Stomach (tissue), 9 donors: ENCODE results near the gene UST. TPM values are rescaled to one million over a fixed set of nuclear protein-coding genes. Genes with fewer than 3 reads are reported as not detected.

Experiments
- DNase-seq, 2 donors: peaks; one replicate each; pipeline versions ENCODE4 v3.0.0 to v3.0.0-alpha.2; 2013 to 2019
- H3K27ac ChIP-seq, 5 donors: fragments of 200-600 bp in 4 of 5; sonication (generic) in 4 of 5; one replicate each; pipeline ENCODE4 v1.5.1; 2013 to 2019; ENCODE audit warnings: mild to moderate bottlenecking in 1 of 5, moderate library complexity in 1 of 5
- H3K27me3 ChIP-seq, 3 donors: fragments of 200-600 bp; sonication (generic); one replicate each; pipeline ENCODE4 v1.5.1; 2017 to 2019; ENCODE audit warnings: mixed run types in 1 of 3
- H3K36me3 ChIP-seq, 4 donors: fragments of 200-600 bp; sonication (generic); 1 replicate in 3 of 4; 2 replicates in 1 of 4; pipeline ENCODE4 v1.5.1; 2016 to 2019
- H3K4me1 ChIP-seq, 4 donors: fragments of 200-600 bp; sonication (generic); one replicate each; pipeline ENCODE4 v1.5.1; 2016 to 2019
- H3K4me3 ChIP-seq, 4 donors: fragments of 200-600 bp; sonication (generic) in 3 of 4; one replicate each; pipeline ENCODE4 v1.5.1; 2016 to 2019; ENCODE audit warnings: mild to moderate bottlenecking in 1 of 4
- H3K9me3 ChIP-seq, 4 donors: fragments of 200-600 bp; sonication (generic); one replicate each; pipeline ENCODE4 v1.5.1; 2016 to 2019
- CTCF ChIP-seq, 7 experiments: fragments of 450-650 bp in 4 of 7; fragments of 200-600 bp in 3 of 7; sonication (generic) in 3 of 7; IDR thresholded peaks; one replicate each; pipeline ENCODE4 v1.5.1; 2016 to 2019; ENCODE audit warnings: antibody characterized with exemption in 7 of 7, control low read depth in 2 of 7, mild to moderate bottlenecking in 1 of 7
- EP300 ChIP-seq: sonication (generic); formaldehyde crosslinking; IDR thresholded peaks from one replicate; pipeline ENCODE4 v1.6.1; 2017; ENCODE audit warnings: antibody characterized with exemption
- POLR2A ChIP-seq, 4 donors: fragments of 450-650 bp; IDR thresholded peaks; one replicate each; pipeline ENCODE4 v1.6.1; 2016; ENCODE audit warnings: antibody characterized with exemption in 4 of 4, control low read depth in 2 of 4, mild to moderate bottlenecking in 1 of 4, moderate library complexity in 1 of 4
- POLR2AphosphoS5 ChIP-seq, 3 donors: sonication (generic); formaldehyde crosslinking; IDR thresholded peaks; one replicate each; pipeline ENCODE4 v1.6.1; 2016; ENCODE audit warnings: antibody characterized with exemption in 3 of 3
- WGBS, 5 donors: extraction: QIAGEN DNeasy Blood & Tissue Kit in 3 of 5; methylation state at CpG; one replicate each; pipeline versions ENCODE4 v1.1.5 to v1.1.7; 2013 to 2018; 5-methylcytosine and 5-hydroxymethylcytosine counted together
- intact Hi-C: fragments of 100-400 bp; cut with DNase I; formaldehyde crosslinking; loops from one replicate; pipeline ENCODE4 v1.15.1; 2023; ENCODE audit warnings: low total_unique reads
- polyA plus RNA-seq, 3 donors: library from polyadenylated mRNA; stranded (reverse); fragments of 200-250 nt; gene quantifications; one replicate each; pipeline ENCODE4 v1.2.3, GENCODE V29; 2013
- total RNA-seq, 5 donors: library from RNA; depleted of rRNA; stranded (reverse); fragments of >200 nt; gene quantifications; one replicate each; pipeline versions ENCODE4 v1.1.0 to v1.2.3, GENCODE V29; 2014 to 2016
- donor health status: healthy with polysubstance abuse.
- donor health status: Bipolar disorder and iron deficiency.
- donor health status: healthy.

The UST gene
- total and polyA plus RNA-seq, 8 donors, result 2.2 to 45.8 (median 8.9) TPM

DNA sequence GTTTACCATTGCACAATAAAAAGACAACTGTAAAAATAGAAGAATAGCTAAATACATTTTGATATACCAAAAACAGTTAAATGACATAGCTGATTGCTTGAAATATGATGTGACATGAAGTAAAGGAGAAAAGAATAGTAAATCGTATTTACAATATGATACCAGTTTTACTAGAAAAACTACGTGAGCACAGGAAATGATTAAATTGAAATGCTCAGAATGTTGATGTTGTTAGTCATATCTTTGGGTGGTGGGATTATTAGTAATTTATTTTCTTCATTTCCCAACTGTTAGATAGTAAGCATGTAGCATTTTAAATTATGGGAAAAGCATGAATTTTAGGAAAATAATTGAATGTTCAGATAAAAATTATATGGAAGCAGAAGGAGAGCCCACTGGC is 302.4 kb downstream of the UST start:
- no peaks in the 10 kb centered on the region for H3K9me3 ChIP-seq
- 74 to 79% (median 77%) methylated on average over 2 of the region's 2 CpGs for WGBS, 5 donors
- no peak for DNase-seq
- intact Hi-C loops, result no loop called here
- H3K4me1 ChIP-seq, result no peaks in the 10 kb centered on the region
- H3K4me3 ChIP-seq, result no peak overlapping the region
- H3K36me3 ChIP-seq, result no peaks in the 10 kb centered on the region
- TF ChIP-seq POLR2AphosphoS5 (IDR thresholded peaks at IDR 0.05) (no peak), CTCF (IDR thresholded peaks at IDR 0.05) (no peak), EP300 (no peak), POLR2A (IDR thresholded peaks at IDR 0.05) (no peak)
- H3K27ac ChIP-seq, result no peak overlapping the region
- H3K27me3 ChIP-seq, result no peaks in the 10 kb centered on the region

- 78 to 86% (median 80%) methylated on average over 1 of the region's 1 CpG for WGBS, 5 donors
- no peak overlapping the region for H3K4me3 ChIP-seq
- H3K27me3 ChIP-seq, result no peaks in the 10 kb centered on the region
- H3K4me1 ChIP-seq, result no peaks in the 10 kb centered on the region
- DNase-seq, result no peak
- intact Hi-C loops, result no loop called here
- H3K27ac ChIP-seq, result no peak overlapping the region
- TF ChIP-seq POLR2AphosphoS5 (IDR thresholded peaks at IDR 0.05) (no peak), CTCF (IDR thresholded peaks at IDR 0.05) (no peak), EP300 (no peak), POLR2A (IDR thresholded peaks at IDR 0.05) (no peak)
- H3K36me3 ChIP-seq, result no peaks in the 10 kb centered on the region
- no peaks in the 10 kb centered on the region for H3K9me3 ChIP-seq
Observed at GRCh38 chr6:149050160-149050559, 303.3 kb downstream of the UST start.

GRCh38 chr6:149052350-149053106 is 305.7 kb downstream of the UST start:
- no peak overlapping the region for H3K4me3 ChIP-seq
- intact Hi-C loops, result no loop called here
- H3K4me1 ChIP-seq, result no peaks in the 10 kb centered on the region
- WGBS, 5 donors, result 81 to 88% (median 87%) methylated on average over 6 of the region's 6 CpGs
- no peaks in the 10 kb centered on the region for H3K27me3 ChIP-seq
- TF ChIP-seq POLR2A (IDR thresholded peaks at IDR 0.05) (no peak), CTCF (IDR thresholded peaks at IDR 0.05) (no peak), POLR2AphosphoS5 (IDR thresholded peaks at IDR 0.05) (no peak), EP300 (no peak)
- H3K9me3 ChIP-seq, result no peaks in the 10 kb centered on the region
- H3K36me3 ChIP-seq, result no peaks in the 10 kb centered on the region
- DNase-seq, result no peak
- H3K27ac ChIP-seq, result no peak overlapping the region

DNA sequence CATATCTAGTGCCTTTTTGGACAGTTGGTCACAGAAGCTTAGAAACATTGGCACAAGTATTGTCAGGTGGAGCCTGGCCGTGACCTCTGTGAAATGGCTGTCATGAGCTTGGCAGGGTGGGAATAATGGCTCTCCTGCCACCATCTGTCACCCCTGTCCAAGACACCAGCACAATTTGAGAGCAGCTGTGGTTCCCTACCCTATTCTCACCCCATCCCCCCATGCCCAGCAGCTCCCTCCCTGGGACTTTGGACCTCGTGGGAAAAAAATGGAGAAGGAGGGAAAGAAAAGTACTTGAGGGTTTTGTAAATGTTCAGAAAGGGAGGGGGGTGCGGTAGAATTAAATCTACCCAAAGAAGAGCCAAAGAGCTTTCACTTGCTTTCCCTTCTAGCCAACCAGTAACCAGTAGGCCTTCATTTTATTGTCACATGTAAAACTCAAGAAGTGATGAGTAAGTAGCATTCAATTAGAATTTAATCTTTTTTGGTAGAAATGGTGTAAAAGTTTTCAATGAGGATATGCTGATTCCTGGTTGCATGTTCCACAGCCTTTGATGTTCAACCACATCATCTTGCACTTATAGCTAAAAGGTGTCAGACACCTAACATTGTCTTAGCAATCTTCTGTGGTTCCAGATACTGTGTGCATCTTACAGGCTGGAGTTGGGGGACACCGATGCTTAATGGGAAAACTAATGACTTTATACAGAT is 307.2 kb downstream of the UST start:
- no peak for TF ChIP-seq EP300
- no peak for TF ChIP-seq POLR2A (IDR thresholded peaks at IDR 0.05)
- no peak for TF ChIP-seq CTCF (IDR thresholded peaks at IDR 0.05)
- TF ChIP-seq POLR2AphosphoS5 (IDR thresholded peaks at IDR 0.05), result no peak
- intact Hi-C loops, result no loop called here
- no peaks in the 10 kb centered on the region for H3K27me3 ChIP-seq
- no peak overlapping the region for H3K4me3 ChIP-seq
- no peak for DNase-seq
- no peak overlapping the region for H3K27ac ChIP-seq
- WGBS, 5 donors, result 80 to 96% (median 87%) methylated on average over 4 of the region's 4 CpGs
- no peaks in the 10 kb centered on the region for H3K4me1 ChIP-seq
- H3K9me3 ChIP-seq, result no peaks in the 10 kb centered on the region
- H3K36me3 ChIP-seq, result no peaks in the 10 kb centered on the region
